Uterus (tissue), 2 donors: ENCODE measurements around the gene ZDHHC1.

Experiments
- CTCF ChIP-seq, 4 experiments: fragments of 200-600 bp in 2 of 4; fragments of 450-650 bp in 2 of 4; sonication (generic) in 2 of 4; IDR thresholded peaks; one replicate each; pipeline ENCODE4 v1.5.1; 2016 to 2019; ENCODE audit warnings: antibody characterized with exemption in 4 of 4, mild to moderate bottlenecking in 2 of 4, moderate library complexity in 1 of 4
- POLR2A ChIP-seq, 2 donors: fragments of 450-650 bp; IDR thresholded peaks; one replicate each; pipeline ENCODE4 v1.6.1; 2016; ENCODE audit warnings: antibody characterized with exemption in 2 of 2, mild to moderate bottlenecking in 1 of 2, moderate library complexity in 1 of 2

GRCh38 chr16:67454104-67454503 lies 37.8 kb upstream of the ZDHHC1 start:
- TF ChIP-seq CTCF (IDR thresholded peaks at IDR 0.05) (no peak), POLR2A (IDR thresholded peaks at IDR 0.05) (no peak)
